ENCODE data around the gene RAPGEF6.
"Not testable (repeated sequence)": the region's sequence is repeated elsewhere in the genome, so short reads cannot be mapped to it uniquely, and the experiment has no call there.

RAPGEF6 gene

DNA sequence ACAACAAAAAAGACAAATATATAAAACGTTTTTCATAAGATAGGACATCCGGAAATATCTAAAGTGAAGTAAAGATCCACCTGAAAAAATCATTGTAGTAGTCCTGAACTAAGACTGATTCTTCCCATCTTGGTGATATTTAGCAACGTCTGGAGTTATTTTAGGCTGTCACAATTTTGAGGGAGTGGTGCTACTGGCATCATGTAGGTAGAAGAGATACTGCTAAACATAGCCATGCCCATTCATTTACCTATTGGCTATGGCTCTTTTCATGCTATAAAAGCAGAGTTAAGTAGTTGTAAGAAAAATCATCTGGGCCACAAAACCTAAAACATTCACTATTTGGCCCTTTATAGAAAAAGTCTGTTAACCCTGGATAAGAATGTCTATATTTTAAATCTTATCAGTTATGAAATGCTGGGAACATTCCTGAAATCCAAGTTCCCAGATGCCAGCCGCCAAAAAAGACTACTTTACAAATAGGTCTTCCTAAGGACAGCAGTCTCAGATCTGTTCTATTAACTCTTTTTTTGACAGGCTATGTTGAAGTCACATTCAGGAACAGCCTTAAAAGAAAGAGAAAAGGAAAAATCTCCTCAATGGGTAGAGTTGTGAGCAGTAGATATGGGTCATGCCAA, 27.0 kb downstream of the RAPGEF6 start:
- no peak for DNase-seq (ENCODE audit: low spot score)

DNA sequence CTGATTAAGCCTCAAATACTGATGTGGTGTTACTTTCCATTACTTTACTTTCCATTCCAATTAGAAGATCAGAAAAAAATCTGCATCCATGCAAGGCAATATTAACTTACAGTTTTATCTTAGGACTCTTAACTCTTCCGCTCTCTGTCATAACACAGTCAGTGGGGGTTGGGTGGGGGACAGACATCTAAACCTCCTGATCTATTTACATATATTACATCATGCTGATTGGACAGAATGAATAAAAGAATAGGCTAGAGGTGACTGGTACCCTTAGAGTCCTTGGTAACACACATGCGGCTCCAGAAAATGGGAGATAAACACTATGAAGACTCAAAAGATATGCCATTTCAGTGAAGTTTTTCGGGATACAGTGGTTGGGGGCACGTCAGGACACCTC, 27.6 kb downstream of the RAPGEF6 start:
- DNase-seq (ENCODE audit: low spot score): no peak

DNA sequence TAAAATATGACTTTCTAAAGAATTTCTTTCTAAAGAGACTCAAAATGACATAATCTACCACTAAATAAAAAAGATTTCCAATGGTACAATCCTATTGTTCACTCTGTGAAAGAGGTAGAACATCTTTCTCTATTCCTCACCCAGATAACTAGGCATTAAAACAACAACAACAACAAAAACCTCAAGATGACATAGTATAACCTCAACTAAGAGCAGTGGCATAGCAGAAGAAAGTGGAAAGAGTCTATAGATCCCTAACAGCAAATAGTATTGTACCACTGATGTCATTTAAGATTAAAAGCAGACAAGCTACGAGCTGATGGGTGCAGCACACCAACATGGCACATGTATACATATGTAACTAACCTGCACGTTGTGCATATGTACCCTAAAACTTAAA, 29.9 kb downstream of the RAPGEF6 start:
- no peak for DNase-seq (ENCODE audit: low spot score)

DNA sequence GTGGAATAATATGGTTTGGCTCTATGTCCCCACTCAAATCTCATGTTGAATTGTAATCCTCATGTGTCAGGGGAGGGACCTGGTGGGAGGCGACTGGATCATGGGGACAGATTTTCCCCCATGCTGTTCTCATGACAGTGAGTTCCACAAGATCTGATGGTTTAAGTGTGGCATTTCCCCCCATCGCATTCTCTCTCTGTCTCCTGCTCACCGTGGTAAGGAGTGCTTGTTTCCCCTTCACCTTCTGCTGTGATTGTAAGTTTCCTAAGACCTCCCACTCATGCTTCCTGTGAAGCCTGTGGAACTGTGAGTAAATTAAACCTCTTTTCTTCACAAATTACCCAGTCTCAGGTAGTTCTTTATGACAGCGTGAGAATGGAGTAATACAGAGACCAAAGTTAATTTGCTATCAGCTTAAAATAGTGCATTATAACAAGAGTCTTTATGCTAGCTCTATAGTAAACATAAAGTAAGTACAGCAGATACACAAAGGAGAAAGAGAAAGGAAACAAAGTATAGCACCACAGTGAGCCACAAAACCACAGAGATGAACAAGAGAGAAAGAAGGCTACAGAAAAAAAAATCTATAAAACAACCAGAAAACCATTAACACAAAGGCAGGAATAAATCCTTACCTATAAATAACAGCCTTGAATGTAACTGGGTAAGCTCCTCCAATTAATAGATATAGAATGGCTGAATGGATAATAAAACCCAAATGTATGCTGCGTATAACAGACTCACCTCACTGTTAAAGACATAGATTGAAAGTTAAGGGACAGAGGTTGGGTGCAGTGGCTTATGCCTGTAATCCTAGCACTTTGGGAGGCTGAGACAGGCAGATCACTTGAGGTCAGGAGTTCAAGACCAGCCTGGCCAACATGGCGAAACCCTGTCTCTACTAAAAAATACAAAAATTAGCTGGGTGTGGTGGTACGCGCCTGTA, 39.7 kb downstream of the RAPGEF6 start:
- DNase-seq (ENCODE audit: low spot score): no peak

DNA sequence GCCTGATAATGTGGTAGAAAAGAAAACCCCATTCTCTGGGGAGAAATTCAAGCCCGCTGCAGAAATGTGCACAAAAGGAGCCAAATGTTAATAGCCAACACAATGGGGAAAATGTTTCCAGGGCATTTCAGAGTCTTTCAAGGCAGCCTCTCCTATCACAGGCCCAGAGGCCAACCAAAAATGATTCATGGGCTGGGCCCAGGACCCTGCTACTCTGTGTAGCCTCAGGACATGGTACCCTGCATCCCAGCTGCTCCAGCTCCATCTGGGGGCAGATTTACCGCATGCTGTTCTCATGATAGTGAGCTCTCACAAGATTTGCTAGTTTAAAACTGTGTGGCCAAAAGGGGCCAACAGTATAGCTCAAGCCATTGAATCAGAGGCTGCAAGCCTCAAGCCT, 41.1 kb downstream of the RAPGEF6 start:
- DNase-seq (ENCODE audit: low spot score): no peak

DNA sequence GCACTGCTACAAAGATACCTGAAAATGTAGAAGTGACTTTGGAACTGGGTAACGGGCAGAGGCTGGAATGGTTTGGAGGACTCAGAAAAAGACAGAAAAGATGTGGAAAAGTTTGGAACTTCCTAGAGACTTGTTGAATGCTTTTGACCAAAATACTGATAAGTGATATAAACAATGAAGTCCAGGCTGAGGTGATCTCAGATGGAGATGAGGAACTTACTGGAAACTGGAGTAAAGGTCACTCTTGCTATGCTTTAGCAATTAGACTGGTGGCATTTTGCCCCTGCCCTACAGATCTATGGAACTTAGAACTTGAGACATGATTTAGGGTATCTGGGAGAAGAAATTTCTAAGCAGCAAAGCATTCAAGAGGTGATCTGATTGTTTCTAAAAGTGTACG, 41.6 kb downstream of the RAPGEF6 start:
- DNase-seq (ENCODE audit: low spot score): not testable (repeated sequence)

DNA sequence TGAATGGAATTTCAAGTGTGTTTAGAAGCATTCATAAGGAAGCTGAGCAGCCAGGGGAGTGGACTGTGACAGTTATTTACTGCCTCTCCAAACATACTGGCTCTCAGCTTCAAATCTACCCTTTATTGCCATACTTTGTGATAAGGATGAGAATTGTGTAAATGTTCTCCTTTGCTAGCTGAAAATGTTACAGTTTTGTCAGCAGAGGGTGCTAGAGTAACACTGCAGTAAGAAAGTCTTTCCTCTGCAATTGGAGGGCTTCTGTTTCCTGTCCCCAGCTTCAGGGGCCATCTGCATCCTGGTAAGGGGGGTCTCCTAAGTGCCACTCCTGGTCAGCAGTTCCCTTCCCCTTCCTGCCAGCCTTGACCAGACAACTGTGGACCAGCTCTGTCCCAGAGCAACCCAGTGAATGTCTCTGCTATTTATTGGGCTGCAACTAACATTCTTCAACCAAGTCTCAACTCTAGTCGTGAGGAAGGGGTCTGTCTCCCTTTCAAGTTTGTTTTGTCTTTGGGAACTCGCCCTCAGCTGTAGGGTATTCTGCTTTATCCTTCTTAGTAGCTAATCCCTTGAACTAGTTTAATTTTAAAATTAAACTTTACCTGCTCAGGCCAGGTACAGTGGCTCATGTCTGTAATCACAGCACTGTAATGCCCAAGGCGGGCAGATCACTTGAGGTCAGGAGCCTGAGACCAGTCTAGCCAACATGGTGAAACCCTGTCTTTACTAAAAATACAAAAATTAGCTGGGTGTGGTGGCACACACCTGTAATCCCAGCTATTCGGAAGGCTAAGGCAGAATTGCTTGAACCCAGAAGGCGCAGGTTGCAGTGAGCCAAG, 45.3 kb downstream of the RAPGEF6 start:
- no peak for DNase-seq (ENCODE audit: low spot score)

DNA sequence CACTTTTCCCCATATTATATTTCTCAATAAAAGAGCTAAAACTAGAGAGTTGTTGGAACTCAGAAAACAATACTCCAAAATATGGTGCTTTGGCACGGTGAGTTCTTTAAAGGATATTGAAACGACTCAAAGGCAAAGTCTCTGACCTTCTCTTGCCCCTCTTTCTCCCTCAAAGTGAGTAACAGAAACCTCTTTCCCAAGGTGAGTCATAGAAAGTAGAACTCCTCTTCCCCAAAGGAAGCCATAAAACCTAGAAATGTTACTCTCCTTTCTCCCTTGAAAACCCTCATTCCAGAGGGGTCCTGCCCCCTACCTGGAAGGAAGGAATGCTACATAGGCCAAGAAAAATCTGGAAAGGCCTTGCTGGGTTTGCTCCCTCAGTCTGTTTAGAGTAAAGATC, 47.5 kb downstream of the RAPGEF6 start:
- DNase-seq (ENCODE audit: low spot score): no peak

DNA sequence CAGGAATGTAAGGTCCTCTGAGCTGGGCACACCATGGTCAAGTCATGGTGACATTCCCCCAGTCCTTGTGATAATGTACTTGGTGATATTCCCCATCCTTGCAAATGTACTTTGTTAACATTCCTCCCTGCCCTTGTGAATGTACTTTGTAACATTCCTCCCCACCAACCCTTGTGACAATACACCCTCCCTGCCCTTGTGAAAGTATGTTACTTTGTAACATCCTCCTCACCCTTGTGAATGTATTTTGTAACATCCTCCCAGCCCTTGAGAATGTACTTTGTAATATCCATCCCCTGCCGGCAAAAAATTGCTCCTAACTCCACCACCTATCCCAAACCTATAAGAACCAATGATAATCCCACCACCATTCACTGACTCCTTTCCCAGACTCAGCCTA, 53.3 kb downstream of the RAPGEF6 start:
- no peak for DNase-seq (ENCODE audit: low spot score)

DNA sequence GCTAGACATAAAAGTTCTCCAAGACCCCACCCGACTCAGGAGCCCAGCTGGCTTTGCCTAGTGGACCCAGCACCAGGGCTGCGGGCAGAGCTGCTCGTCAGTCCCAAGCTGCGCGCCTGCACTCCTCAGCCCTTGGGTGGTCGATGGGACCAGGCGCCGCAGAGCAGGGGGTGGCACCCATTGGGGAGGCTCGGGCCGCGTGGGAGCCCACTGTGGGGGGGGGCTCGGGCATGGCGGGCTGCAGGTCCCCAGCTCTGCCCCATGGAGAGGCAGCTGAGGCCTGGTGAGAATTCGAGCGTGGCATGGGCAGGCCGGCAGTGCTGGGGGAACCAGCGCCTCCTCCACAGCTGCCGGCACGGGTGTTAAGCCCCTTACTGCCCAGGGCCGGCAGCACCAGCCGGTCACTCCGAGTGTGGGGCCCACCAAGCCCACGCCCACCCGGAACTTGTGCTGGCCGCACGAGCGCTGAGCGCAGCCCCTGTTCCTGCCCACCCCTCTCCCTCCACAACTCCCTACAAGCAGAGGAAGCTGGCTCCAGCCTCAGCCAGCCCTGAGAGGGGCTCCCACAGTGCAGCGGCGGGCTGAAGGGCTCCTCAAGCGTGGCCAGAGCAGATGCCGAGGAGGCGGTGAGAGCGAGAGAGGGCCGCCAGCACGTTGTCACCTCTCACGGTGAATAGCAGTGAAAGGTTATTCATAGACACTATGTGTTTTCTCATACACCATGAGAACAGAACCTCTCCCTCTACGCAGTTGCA, 54.9 kb downstream of the RAPGEF6 start:
- no peak for DNase-seq (ENCODE audit: low spot score)

DNA sequence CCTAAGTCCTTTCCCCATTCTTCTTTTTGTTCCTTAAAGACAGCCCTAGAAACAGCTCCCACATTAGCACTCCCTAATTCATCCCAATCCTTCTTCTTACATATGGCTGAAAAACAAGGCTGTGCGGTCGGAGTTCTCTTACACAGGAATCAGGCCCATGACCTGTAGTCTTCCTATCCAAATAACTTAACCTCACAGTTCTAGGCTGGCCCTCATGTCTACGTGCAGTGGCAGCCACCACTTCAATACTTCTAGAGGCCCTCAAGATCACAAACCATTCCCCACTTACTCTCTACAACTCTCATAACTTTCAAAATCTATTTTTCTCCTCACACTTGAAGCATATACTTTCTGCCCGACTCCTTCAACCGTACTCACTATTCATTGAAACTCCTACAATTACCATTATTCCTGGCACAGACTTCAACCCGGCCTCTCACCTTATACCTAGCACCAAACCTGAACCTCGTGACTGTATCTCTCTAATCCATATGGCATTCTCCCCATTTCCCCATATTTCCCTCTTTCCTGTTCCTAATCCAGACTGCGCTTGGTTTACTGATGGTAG, 59.3 kb downstream of the RAPGEF6 start:
- no peak for DNase-seq (ENCODE audit: low spot score)

DNA sequence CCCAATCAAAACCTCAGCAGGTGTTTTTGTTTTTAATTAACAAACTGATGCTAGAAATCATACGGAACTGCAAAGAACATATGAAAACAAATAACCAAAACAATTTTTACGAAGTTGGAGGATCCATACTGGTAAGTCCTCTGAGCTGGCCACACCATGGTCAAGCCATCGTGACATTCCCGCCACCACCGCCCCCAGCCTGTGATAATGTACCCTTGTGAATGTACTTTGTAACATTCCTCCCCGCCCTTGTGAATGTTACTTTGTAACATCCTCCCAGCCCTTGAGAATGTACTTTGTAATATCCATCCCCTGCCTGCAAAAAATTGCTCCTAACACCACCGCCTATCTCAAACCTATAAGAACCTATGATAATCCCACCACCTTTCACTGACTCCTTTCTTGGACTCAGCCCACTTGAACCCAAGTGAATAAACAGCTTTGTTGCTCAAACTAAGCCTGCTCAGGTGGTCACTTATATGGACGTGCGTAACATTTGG, 63.3 kb downstream of the RAPGEF6 start:
- DNase-seq (ENCODE audit: low spot score): no peak

DNA sequence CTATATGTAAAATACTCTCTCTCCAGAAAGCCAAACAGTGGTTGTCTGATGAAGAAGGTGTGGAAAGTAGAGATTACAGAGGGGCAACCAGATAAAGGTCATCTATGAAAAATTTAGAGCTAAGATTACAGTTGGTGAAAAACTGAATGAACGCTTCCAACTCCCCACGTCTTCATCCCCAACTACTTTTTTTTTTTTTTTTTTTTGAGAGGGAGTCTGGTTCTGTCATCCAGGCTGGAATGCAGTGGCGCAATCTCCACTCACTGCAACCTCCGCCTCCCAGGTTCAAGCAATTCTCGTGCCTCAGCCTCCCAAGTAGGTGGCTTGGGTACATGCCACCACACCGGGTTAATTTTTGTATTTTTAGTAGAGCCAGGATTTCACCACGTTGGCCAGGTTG, 64.3 kb downstream of the RAPGEF6 start:
- DNase-seq (ENCODE audit: low spot score): no peak

DNA sequence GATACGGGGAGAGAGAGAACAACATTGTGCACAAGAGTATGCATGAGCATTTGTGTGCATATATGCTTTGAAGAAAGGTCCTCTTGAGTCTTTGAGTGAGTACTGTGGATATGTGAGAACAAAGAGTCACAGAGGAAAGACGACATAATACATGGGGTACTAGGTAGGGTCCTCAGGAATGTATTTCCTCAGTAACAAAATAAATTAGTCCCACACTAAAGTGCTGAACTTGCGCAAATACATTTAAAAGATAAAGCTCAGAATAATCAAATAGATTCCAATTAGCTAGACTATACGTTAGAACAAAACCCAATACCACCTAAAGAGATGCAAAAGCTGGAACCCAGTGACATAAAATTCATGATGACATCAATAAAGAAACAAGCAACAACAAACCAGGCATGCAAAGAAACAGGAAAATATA, 70.8 kb downstream of the RAPGEF6 start:
- DNase-seq (ENCODE audit: low spot score): no peak

DNA sequence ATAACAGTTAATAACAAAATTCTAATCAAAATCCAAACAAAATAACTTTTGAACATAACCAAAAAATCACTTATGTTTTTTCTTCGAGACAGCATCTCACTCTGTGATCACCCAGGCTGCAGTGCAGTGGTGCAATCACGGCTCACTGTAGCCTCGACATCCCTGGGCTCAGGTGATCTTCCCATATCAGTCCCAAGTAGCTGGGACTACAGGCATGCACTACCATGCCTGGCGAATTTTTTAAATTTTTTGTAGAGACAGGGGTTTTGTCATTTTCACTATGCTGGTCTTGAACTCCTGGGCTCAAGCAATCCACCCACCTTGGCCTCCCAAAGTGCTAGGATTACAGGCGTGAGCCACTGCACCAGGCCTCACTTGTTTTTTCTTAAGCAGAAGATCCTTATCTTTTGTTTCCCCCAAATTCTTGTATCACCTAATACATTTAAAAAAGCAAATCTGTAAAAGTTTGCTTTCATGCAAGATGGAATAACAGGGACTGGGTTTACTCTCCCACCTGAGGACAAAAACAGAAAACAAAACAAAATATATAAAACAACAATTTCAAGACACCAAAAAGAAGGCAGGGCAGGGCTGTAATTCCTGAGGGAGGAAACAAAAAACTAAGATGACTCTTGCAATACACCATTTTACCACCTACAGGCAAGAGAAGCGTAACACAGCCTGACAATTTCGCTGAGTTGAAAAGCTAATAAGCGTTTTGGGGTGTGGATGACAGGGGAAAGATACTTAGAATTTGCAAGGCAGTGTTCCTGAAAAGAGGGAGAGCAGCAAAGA, 71.4 kb downstream of the RAPGEF6 start:
- DNase-seq (ENCODE audit: low spot score): no peak

DNA sequence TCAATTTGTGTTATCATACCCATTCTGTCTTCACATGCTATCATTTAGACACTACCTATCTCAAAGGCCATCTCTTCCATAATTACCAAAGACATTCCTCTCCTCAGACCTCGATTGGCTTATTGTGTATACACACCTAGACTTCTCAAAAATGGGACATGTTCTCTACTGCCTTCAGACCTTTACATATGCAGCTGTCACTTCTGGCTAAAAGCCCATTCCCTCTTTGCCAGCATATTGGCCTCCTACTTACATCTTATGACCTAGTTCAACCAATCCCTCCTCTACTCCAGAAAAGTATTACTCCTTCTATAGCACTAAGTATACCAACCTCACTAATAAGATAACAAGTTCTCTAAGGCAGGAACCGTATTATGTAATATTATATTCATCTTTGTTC, 84.4 kb downstream of the RAPGEF6 start:
- DNase-seq (ENCODE audit: low spot score): no peak

DNA sequence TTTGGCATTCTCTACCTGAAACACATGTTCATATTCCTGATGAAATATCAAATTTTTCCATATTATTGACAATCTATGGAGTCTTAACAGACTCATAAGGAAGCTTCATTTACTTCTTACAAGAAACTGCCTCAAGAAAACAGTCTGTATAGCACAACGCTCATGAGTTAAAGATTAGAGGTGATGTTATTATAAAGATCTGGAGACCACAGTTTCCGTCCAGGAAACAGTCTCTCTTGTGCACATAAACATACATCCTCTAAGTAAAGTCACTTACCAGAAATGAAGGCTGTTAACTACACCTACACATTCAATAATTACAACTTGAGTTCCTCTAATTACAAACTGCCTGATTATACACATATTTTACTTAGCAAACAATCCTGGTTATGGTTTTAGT, 86.9 kb downstream of the RAPGEF6 start:
- DNase-seq (ENCODE audit: low spot score): no peak

DNA sequence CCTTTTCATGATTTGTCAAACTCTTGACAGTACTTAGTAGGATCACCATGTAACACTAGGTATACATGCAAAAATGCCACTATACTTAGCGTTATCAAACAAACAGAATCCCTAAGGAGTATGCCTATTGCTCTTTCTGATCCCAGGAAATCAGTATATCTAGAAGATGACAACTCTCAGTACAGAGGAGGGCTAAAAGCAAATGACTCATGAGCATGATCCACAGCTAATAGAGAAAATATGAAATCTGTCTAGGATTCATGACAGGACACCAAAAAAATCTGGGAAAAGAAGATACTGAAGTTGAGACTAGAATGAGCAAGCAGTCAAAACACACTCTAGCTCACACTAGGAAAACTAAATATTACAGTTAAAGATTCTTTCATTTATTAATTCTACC, 89.2 kb downstream of the RAPGEF6 start:
- no peak for DNase-seq (ENCODE audit: low spot score)

DNA sequence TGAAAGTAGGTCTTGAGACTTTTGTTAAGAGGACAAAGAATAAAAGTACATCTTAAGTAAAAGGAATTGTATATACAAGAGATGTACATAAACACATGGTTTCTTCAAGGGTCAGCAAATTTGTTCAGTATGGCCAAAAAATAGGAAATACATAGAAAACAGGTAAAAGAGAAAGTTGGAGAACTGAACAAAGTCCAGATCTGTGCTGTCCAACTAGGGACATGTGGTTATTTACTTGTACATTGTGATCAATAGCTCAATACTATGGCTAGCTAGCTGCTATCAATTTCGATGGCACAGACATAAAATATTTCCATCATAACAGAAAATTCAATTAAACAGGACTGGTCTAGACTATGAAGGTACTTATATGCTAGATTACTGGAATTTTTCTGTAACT, 92.3 kb downstream of the RAPGEF6 start:
- no peak for DNase-seq (ENCODE audit: low spot score)

DNA sequence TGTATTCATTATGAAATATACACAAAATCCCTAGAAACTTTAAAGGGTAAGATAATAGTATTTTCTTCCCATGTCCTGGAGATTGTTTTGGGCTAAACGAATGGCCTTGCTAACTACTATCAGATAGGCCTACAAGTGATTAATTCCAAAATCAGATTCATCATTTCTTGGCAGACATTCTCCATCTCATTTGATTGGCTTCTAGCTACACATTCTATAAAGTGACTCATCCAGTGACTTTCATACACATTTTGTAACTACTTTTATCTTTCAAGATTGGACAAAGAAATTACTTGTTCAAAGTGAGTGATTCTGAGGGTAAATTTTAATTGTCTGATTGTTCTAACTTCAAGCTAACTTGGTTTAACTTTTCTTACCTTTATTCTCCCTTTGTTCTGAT, 93.3 kb downstream of the RAPGEF6 start:
- DNase-seq (ENCODE audit: low spot score): no peak

DNA sequence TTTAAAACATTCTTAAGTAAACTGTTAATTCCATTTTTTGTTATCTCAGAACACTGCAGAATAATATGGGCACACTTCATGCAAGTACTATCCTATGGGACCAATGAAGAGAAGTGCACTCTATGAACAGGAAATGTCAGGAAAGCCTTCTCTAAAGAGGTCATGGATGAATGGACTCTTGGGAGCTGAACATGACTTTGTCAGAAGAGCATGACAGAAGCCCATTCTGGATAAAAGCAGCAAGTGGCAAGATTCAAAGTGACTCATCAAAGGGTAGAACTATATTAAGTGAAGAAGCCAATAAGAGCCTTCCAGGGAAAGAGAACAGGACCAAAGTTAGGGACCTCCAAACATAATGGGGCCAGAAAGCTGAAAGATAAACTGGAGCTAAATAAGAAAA, 94.0 kb downstream of the RAPGEF6 start:
- DNase-seq (ENCODE audit: low spot score): no peak

Data from left forelimb (tissue), 1 donor.